HCT116 (cell line): ENCODE measurements around the gene UGT1A9. TPM values are rescaled to one million over a fixed set of nuclear protein-coding genes. Genes with fewer than 3 reads are reported as not detected.

Experiments used
- ATAC-seq: fragments of 200-7000 bp; cut with Tn5 transposase; 2 replicates; pipeline ENCODE4 v1.9.1; 2020; ENCODE audit warnings: mild to moderate bottlenecking, moderate library complexity
- BruUV-seq: library from RNA; stranded (reverse); fragments of 400-500 nt; replicated peaks from 2 replicates; lab custom pipeline; 2021; lab: Mats Ljungman, UMichigan
- CTCF ChIA-PET: fragments of 300-600 bp; sonication (Branson Sonifier 250); formaldehyde crosslinking; loops from one replicate; lab custom pipeline; 2021; ENCODE audit warnings: antibody characterized with exemption; lab: Charles Lee
- POLR2A ChIA-PET: fragments of 300-600, 350-600 bp; sonication (Branson Sonifier 250); formaldehyde crosslinking; loops from one replicate; lab custom pipeline; 2021; ENCODE audit warnings: antibody characterized with exemption; lab: Charles Lee
- RAD21 ChIA-PET, 2 experiments: fragments of 300-600 bp; sonication (Branson Sonifier 250); formaldehyde crosslinking; loops; one replicate each; lab custom pipeline; 2023; ENCODE audit warnings: low total read pairs in 2 of 2; ENCODE audit not compliant: uncharacterized antibody in 2 of 2, unreplicated experiment in 2 of 2, low non-redundant PET in 1 of 2; lab: Charles Lee
- DNase-seq: peaks from one replicate; pipeline ENCODE4 v3.0.0-alpha.2; 2010; ENCODE audit warnings: low read depth, low spot score
- H2AFZ ChIP-seq: fragments of 200-600 bp; shearing (Covaris generic), sonication (generic); 2 replicates; pipeline ENCODE4 v1.6.1; 2017; ENCODE audit warnings: low read depth, mixed run types, mixed read lengths, antibody characterized with exemption, low read length; ENCODE audit not compliant: poor library complexity, severe bottlenecking
- H3K27ac ChIP-seq: 2 replicates; pipeline ENCODE4 v1.5.1; 2012; ENCODE audit warnings: low read depth, low read length
- H3K27me3 ChIP-seq: fragments of 200-600 bp; sonication (generic); 2 replicates; pipeline ENCODE4 v1.6.1; 2016; ENCODE audit warnings: mixed run types, low read length, mixed read lengths; ENCODE audit not compliant: insufficient read depth
- H3K36me3 ChIP-seq, 2 experiments: fragments of 200-500 bp in 1 of 2; fragments of 200-600 bp in 1 of 2; sonication (Bioruptor generic) in 1 of 2; sonication (generic) in 1 of 2; 2 replicates each; pipeline versions ENCODE4 v1.5.1 to v1.6.1; 2014 to 2016; ENCODE audit warnings: low read length in 2 of 2, inconsistent platforms in 1 of 2, mixed read lengths in 1 of 2, mixed run types in 1 of 2; ENCODE audit not compliant: insufficient read depth in 2 of 2, control insufficient read depth in 1 of 2
- H3K4me1 ChIP-seq, 2 experiments: fragments of 200-600 bp in 1 of 2; sonication (generic) in 1 of 2; 2 replicates each; pipeline versions ENCODE4 v1.5.1 to v1.6.1; 2012 to 2017; ENCODE audit warnings: low read length in 2 of 2, inconsistent platforms in 1 of 2, mild to moderate bottlenecking in 1 of 2, mixed read lengths in 1 of 2, mixed run types in 1 of 2, moderate library complexity in 1 of 2; ENCODE audit not compliant: insufficient read depth in 2 of 2, control insufficient read depth in 1 of 2
- H3K4me2 ChIP-seq: fragments of 200-600 bp; sonication (generic); 2 replicates; pipeline ENCODE4 v1.6.1; 2017; ENCODE audit warnings: mixed run types, low read length, mixed read lengths
- H3K4me3 ChIP-seq, 2 experiments: fragments of 200-600 bp in 1 of 2; sonication (generic) in 1 of 2; replicated peaks in 1 of 2; 2 replicates each; pipeline ENCODE4 v1.5.1; 2011 to 2016; ENCODE audit warnings: low read length in 2 of 2, control low read depth in 1 of 2, low read depth in 1 of 2, mild to moderate bottlenecking in 1 of 2, mixed read lengths in 1 of 2, mixed run types in 1 of 2
- H3K79me2 ChIP-seq: fragments of 200-600 bp; sonication (generic); 2 replicates; pipeline ENCODE4 v1.6.1; 2017; ENCODE audit warnings: mild to moderate bottlenecking, mixed run types, low read length, moderate library complexity, mixed read lengths; ENCODE audit not compliant: insufficient read depth
- H3K9ac ChIP-seq: fragments of 200-600 bp; sonication (generic); 2 replicates; pipeline ENCODE4 v1.6.1; 2016; ENCODE audit warnings: low read length, mixed read lengths
- H3K9me2 ChIP-seq: fragments of 200-600 bp; sonication (generic), shearing (Covaris generic); 2 replicates; pipeline ENCODE4 v1.6.1; 2017; ENCODE audit warnings: mixed run types, mild to moderate bottlenecking, moderate library complexity; ENCODE audit not compliant: insufficient read depth
- H3K9me3 ChIP-seq, 2 experiments: fragments of 200-500 bp in 1 of 2; fragments of 200-600 bp in 1 of 2; sonication (Bioruptor generic) in 1 of 2; sonication (generic) in 1 of 2; 2 replicates each; pipeline ENCODE4 v1.6.1; 2014 to 2017; ENCODE audit warnings: low read length in 2 of 2, mixed read lengths in 2 of 2, inconsistent platforms in 1 of 2, low read depth in 1 of 2, mild to moderate bottlenecking in 1 of 2, mixed run types in 1 of 2, moderate library complexity in 1 of 2; ENCODE audit not compliant: control insufficient read depth in 1 of 2, insufficient read depth in 1 of 2
- H4K20me1 ChIP-seq: fragments of 200-600 bp; sonication (generic), shearing (Covaris generic); 2 replicates; pipeline ENCODE4 v1.6.1; 2017; ENCODE audit warnings: mixed run types, mild to moderate bottlenecking, moderate library complexity; ENCODE audit not compliant: insufficient read depth
- CBX3 ChIP-seq: IDR thresholded peaks from 2 replicates; pipeline ENCODE4 v1.6.1; 2012; ENCODE audit warnings: low read depth
- CEBPB ChIP-seq: IDR thresholded peaks from 2 replicates; pipeline ENCODE4 v1.6.1; 2012; ENCODE audit warnings: low read depth
- EGR1 ChIP-seq: IDR thresholded peaks from 2 replicates; pipeline ENCODE4 v1.6.1; 2012; ENCODE audit warnings: low read depth
- ELF1 ChIP-seq: IDR thresholded peaks from 2 replicates; pipeline ENCODE4 v1.6.1; 2012; ENCODE audit warnings: low read depth, borderline replicate concordance
- EZH2 ChIP-seq: fragments of 200-600 bp; sonication (generic); IDR thresholded peaks from 2 replicates; pipeline ENCODE4 v1.6.1; 2017; ENCODE audit warnings: antibody characterized with exemption, mixed run types
- POLR2AphosphoS5 ChIP-seq: IDR thresholded peaks from 2 replicates; pipeline ENCODE4 v1.6.1; 2011; ENCODE audit warnings: mild to moderate bottlenecking, low read depth, low read length, moderate library complexity
- SRF ChIP-seq: IDR thresholded peaks from 2 replicates; pipeline ENCODE4 v1.6.1; 2012; ENCODE audit warnings: low read depth
- TCF7L2 ChIP-seq: IDR thresholded peaks from 2 replicates; pipeline ENCODE4 v1.7.0; 2011; ENCODE audit warnings: borderline replicate concordance, inconsistent platforms; ENCODE audit not compliant: insufficient read depth, insufficient read length; ENCODE audit errors: extremely low read depth
- YY1 ChIP-seq: IDR thresholded peaks from 2 replicates; pipeline ENCODE4 v1.6.1; 2011; ENCODE audit warnings: low read length, low read depth, moderate library complexity, mild to moderate bottlenecking; ENCODE audit not compliant: insufficient replicate concordance; ENCODE audit errors: extremely low read depth
- ZFX ChIP-seq: fragments of 450-650 bp; IDR thresholded peaks from 2 replicates; pipeline ENCODE4 v1.6.1; 2017
- intact Hi-C: fragments of 100-400 bp; cut with micrococcal nuclease; formaldehyde crosslinking; loops from 2 replicates; pipeline ENCODE4 v1.10.0; 2022
- total RNA-seq: library from RNA; stranded (reverse); gene quantifications from one replicate; pipeline ENCODE4 v1.2.1, GENCODE V29; 2021; ENCODE audit not compliant: unreplicated experiment
- TF ChIP-seq, protein P1 (sequence below): IDR thresholded peaks from 2 replicates; pipeline ENCODE4 v1.6.1; 2011; ENCODE audit warnings: mild to moderate bottlenecking, low read length, moderate library complexity; ENCODE audit not compliant: insufficient replicate concordance; ENCODE audit errors: extremely low read depth
- TF ChIP-seq, protein P2 (sequence below), 3 experiments: fragments of 200-600 bp in 1 of 3; sonication (generic) in 1 of 3; IDR thresholded peaks in 2 of 3; conservative IDR thresholded peaks in 1 of 3; 2 replicates each; pipeline ENCODE4 v1.5.1; 2012 to 2017; ENCODE audit warnings: low read depth in 2 of 3, low read length in 2 of 3, antibody characterized with exemption in 1 of 3, borderline replicate concordance in 1 of 3, control low read depth in 1 of 3, mild to moderate bottlenecking in 1 of 3, mixed read lengths in 1 of 3, mixed run types in 1 of 3, moderate library complexity in 1 of 3; ENCODE audit not compliant: insufficient read depth in 1 of 3
- TF ChIP-seq, protein P3 (sequence below): IDR thresholded peaks from 2 replicates; pipeline ENCODE4 v1.6.1; 2012
- TF ChIP-seq, protein P4 (sequence below): IDR thresholded peaks from 2 replicates; pipeline ENCODE4 v1.6.1; 2012
- TF ChIP-seq, protein P5 (sequence below): IDR thresholded peaks from 2 replicates; pipeline ENCODE4 v1.6.1; 2012; ENCODE audit warnings: low read depth

Gene UGT1A9
- total RNA-seq, 1 experiment from 2014 or later: not detected

DNA sequence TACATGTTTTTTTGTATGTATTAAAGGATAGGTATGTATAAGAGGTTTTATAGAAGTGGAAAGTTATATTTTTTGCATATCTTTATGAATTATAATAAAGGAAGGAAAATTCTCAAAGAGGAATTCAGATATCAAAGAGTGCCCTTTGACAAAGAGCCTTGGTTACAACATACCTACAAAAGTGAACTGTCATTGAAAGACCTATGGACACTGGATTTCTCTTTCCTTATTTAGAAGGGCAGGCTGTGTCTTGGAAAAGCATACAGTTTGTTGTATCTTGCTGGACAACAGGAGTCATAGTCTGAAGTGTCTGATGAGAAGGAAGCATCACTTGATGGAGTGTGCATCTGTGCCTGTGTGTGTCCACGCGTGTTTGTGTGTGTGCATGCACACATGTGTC, 20.3 kb upstream of the UGT1A9 start:
- H3K9ac ChIP-seq: no peak overlapping the region

More for the DNA sequence above, 20.3 kb upstream of the UGT1A9 start:
- Histone ChIP-seq H4K20me1 (no peaks in the 10 kb centered on the region), H2AFZ (no peak overlapping the region), H3K4me3 (no peak overlapping the region), H3K36me3 (no peaks in the 10 kb centered on the region), H3K9me2 (no peaks in the 10 kb centered on the region), H3K4me2 (no peak overlapping the region), H3K4me1 (no peaks in the 10 kb centered on the region), H3K27me3 (no peaks in the 10 kb centered on the region), H3K79me2 (no peaks in the 10 kb centered on the region), H3K9me3 (no peaks in the 10 kb centered on the region; a peak in 1 of 4 replicates), H3K27ac (no peak overlapping the region)
- intact Hi-C loops: no loop called here
- BruUV-seq: no TSS peak
- CTCF ChIA-PET: no interaction called here
- ATAC-seq (no peak), DNase-seq (no peak)
- RAD21 ChIA-PET: no interaction called here
- POLR2A ChIA-PET: no interaction called here
- TF ChIP-seq EZH2 (no peak), ELF1 (no peak), CEBPB (no peak), CBX3 (no peak), POLR2AphosphoS5 (no peak), TCF7L2 (no peak), EGR1 (no peak), YY1 (no peak), SRF (no peak), ZFX (no peak)
- TF ChIP-seq, protein P1, sequence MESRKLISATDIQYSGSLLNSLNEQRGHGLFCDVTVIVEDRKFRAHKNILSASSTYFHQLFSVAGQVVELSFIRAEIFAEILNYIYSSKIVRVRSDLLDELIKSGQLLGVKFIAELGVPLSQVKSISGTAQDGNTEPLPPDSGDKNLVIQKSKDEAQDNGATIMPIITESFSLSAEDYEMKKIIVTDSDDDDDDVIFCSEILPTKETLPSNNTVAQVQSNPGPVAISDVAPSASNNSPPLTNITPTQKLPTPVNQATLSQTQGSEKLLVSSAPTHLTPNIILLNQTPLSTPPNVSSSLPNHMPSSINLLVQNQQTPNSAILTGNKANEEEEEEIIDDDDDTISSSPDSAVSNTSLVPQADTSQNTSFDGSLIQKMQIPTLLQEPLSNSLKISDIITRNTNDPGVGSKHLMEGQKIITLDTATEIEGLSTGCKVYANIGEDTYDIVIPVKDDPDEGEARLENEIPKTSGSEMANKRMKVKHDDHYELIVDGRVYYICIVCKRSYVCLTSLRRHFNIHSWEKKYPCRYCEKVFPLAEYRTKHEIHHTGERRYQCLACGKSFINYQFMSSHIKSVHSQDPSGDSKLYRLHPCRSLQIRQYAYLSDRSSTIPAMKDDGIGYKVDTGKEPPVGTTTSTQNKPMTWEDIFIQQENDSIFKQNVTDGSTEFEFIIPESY: no peak
- TF ChIP-seq, protein P2, sequence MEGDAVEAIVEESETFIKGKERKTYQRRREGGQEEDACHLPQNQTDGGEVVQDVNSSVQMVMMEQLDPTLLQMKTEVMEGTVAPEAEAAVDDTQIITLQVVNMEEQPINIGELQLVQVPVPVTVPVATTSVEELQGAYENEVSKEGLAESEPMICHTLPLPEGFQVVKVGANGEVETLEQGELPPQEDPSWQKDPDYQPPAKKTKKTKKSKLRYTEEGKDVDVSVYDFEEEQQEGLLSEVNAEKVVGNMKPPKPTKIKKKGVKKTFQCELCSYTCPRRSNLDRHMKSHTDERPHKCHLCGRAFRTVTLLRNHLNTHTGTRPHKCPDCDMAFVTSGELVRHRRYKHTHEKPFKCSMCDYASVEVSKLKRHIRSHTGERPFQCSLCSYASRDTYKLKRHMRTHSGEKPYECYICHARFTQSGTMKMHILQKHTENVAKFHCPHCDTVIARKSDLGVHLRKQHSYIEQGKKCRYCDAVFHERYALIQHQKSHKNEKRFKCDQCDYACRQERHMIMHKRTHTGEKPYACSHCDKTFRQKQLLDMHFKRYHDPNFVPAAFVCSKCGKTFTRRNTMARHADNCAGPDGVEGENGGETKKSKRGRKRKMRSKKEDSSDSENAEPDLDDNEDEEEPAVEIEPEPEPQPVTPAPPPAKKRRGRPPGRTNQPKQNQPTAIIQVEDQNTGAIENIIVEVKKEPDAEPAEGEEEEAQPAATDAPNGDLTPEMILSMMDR (IDR thresholded peaks at IDR 0.05 in 2 of 3, conservative IDR thresholded peaks at IDR 0.05 in 1 of 3; ENCODE audit: borderline replicate concordance in 1 of 3, insufficient read depth in 1 of 3, low read depth in 2 of 3, low read length in 2 of 3): no peak
- TF ChIP-seq, protein P3, sequence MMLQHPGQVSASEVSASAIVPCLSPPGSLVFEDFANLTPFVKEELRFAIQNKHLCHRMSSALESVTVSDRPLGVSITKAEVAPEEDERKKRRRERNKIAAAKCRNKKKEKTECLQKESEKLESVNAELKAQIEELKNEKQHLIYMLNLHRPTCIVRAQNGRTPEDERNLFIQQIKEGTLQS: no peak
- TF ChIP-seq, protein P4, sequence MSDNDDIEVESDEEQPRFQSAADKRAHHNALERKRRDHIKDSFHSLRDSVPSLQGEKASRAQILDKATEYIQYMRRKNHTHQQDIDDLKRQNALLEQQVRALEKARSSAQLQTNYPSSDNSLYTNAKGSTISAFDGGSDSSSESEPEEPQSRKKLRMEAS: no peak
- TF ChIP-seq, protein P5, sequence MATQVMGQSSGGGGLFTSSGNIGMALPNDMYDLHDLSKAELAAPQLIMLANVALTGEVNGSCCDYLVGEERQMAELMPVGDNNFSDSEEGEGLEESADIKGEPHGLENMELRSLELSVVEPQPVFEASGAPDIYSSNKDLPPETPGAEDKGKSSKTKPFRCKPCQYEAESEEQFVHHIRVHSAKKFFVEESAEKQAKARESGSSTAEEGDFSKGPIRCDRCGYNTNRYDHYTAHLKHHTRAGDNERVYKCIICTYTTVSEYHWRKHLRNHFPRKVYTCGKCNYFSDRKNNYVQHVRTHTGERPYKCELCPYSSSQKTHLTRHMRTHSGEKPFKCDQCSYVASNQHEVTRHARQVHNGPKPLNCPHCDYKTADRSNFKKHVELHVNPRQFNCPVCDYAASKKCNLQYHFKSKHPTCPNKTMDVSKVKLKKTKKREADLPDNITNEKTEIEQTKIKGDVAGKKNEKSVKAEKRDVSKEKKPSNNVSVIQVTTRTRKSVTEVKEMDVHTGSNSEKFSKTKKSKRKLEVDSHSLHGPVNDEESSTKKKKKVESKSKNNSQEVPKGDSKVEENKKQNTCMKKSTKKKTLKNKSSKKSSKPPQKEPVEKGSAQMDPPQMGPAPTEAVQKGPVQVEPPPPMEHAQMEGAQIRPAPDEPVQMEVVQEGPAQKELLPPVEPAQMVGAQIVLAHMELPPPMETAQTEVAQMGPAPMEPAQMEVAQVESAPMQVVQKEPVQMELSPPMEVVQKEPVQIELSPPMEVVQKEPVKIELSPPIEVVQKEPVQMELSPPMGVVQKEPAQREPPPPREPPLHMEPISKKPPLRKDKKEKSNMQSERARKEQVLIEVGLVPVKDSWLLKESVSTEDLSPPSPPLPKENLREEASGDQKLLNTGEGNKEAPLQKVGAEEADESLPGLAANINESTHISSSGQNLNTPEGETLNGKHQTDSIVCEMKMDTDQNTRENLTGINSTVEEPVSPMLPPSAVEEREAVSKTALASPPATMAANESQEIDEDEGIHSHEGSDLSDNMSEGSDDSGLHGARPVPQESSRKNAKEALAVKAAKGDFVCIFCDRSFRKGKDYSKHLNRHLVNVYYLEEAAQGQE: no peak
